Stimulated activated naive B cell treated with anti-CD40 and anti-IgM and Interleukin-4, amounts not matched to agents 10 μg/mL and 1 μg/mL and 100 μg/mL, for 72 hours (primary cell): Measurements from ENCODE around the gene CUEDC2.

Experiments
- ATAC-seq, 2 donors: fragments of 150-1000 bp; cut with Tn5 transposase; replicated peaks; 2 replicates each; pipeline ENCODE4 v1.10.0; 2021; ENCODE audit warnings: moderate library complexity in 1 of 2
- DNase-seq: peaks from one replicate; pipeline ENCODE4 v3.0.0; 2021
- H3K27ac Mint-ChIP-seq: one replicate; pipeline ENCODE4 v1.8.0; 2022; ENCODE audit warnings: mild to moderate bottlenecking, mixed read lengths
- H3K27me3 Mint-ChIP-seq, 2 donors: one replicate each; pipeline ENCODE4 v1.8.0; 2022; ENCODE audit warnings: mixed read lengths in 2 of 2
- H3K36me3 Mint-ChIP-seq, 2 donors: one replicate each; pipeline ENCODE4 v1.8.0; 2022; ENCODE audit warnings: mixed read lengths in 2 of 2, mild to moderate bottlenecking in 1 of 2
- H3K4me1 Mint-ChIP-seq, 2 donors: one replicate each; pipeline ENCODE4 v1.8.0; 2022; ENCODE audit warnings: mixed read lengths in 2 of 2, mild to moderate bottlenecking in 1 of 2
- H3K4me3 Mint-ChIP-seq, 2 donors: one replicate each; pipeline ENCODE4 v1.8.0; 2022; ENCODE audit warnings: mild to moderate bottlenecking in 2 of 2, mixed read lengths in 2 of 2, moderate library complexity in 1 of 2
- H3K9me3 Mint-ChIP-seq, 2 donors: one replicate each; pipeline ENCODE4 v1.8.0; 2022; ENCODE audit warnings: mixed read lengths in 2 of 2, mild to moderate bottlenecking in 1 of 2

Gene CUEDC2

GRCh38 chr10:102396317-102396650 is 36.1 kb downstream of the CUEDC2 start:
- Mint-ChIP-seq H3K4me1 (peaks cover 43 to 60% of the 10 kb centered on the region in 2 donors), H3K27me3 (no peaks in the 10 kb centered on the region), H3K36me3 (peaks cover 44 to 58% of the 10 kb centered on the region in 2 donors), H3K9me3 (no peaks in the 10 kb centered on the region), H3K27ac (peak overlapping the region; percentile 100), H3K4me3 (peak overlapping the region; percentile 92 to 97)
- peak; percentile 10 for DNase-seq
- ATAC-seq = no peak

- Mint-ChIP-seq H3K27me3 (no peaks in the 10 kb centered on the region), H3K9me3 (no peaks in the 10 kb centered on the region), H3K36me3 (peaks cover 44 to 55% of the 10 kb centered on the region in 2 donors), H3K4me1 (peaks cover 46 to 55% of the 10 kb centered on the region in 2 donors), H3K27ac (peak within 1 kb of the TSS; percentile 100), H3K4me3 (peak within 1 kb of the TSS; percentile 92 to 97)
- peak; percentile 88 for DNase-seq
- peak; percentile 32 to 40 for ATAC-seq
Measured at GRCh38 chr10:102395400-102396316, 36.7 kb downstream of the CUEDC2 start, which contains the start of gene NFKB2. Gene NFKB2, plus strand, starts transcription at chr10:102395705. Its CDS starts 255 bp downstream, at chr10:102395960.

- peak overlapping the region; percentile 92 to 97 for H3K4me3 Mint-ChIP-seq
- H3K9me3 Mint-ChIP-seq = no peaks in the 10 kb centered on the region
- DNase-seq = peak; percentile 82
- peaks cover 40 to 50% of the 10 kb centered on the region in 2 donors for H3K4me1 Mint-ChIP-seq
- peak overlapping the region; percentile 100 for H3K27ac Mint-ChIP-seq
- H3K36me3 Mint-ChIP-seq = peaks cover 37 to 49% of the 10 kb centered on the region in 2 donors
- ATAC-seq = peak; percentile 31 to 33
- no peaks in the 10 kb centered on the region for H3K27me3 Mint-ChIP-seq
Measured at GRCh38 chr10:102394801-102395399, 37.5 kb downstream of the CUEDC2 start.

- Mint-ChIP-seq H3K4me3 (peak overlapping the region; percentile 92 to 97), H3K36me3 (peaks cover 31 to 42% of the 10 kb centered on the region in 2 donors), H3K27me3 (no peaks in the 10 kb centered on the region), H3K9me3 (no peaks in the 10 kb centered on the region), H3K4me1 (peaks cover 36 to 44% of the 10 kb centered on the region in 2 donors), H3K27ac (peak overlapping the region; percentile 100)
- peak; percentile 85 for ATAC-seq
- DNase-seq = peak; percentile 99
Measured at GRCh38 chr10:102394079-102394800, 38.1 kb downstream of the CUEDC2 start.

DNA sequence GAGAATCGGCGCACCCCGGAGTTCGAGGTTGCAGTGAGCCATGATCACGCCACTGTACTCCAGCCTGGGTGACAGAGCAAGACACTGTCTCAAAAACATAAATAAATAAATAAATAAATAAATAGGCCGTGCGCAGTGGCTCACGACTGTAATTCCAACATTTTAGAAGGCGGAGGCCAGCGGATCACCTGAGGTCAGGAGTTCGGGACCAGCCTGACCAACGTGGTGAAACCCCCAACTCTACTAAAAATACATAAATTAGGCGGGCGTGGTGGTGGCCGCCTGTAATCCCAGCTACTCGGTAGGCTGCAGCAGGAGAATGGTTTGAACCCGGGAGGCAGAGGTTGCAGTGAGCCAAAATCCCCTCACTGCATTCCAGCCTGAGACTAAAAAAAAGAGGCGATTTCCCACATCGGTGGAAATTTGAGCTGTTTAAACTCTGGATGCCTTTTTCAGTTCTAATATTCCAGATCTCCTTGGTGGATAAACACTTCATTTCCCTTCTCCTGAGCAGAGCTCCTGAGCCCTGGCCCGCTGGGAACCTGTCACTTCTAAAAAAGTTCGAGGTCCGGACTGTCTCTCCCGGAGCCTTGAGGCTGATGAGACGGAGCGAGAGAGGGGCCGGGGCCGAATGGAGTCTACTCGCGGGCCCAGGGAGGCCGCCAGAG is 38.8 kb downstream of the CUEDC2 start:
- ATAC-seq = no peak
- no peaks in the 10 kb centered on the region for H3K27me3 Mint-ChIP-seq
- H3K36me3 Mint-ChIP-seq = peaks cover 27 to 39% of the 10 kb centered on the region in 2 donors
- H3K4me3 Mint-ChIP-seq = peak overlapping the region; percentile 92 to 97
- H3K9me3 Mint-ChIP-seq = no peaks in the 10 kb centered on the region
- peak overlapping the region; percentile 100 for H3K27ac Mint-ChIP-seq
- H3K4me1 Mint-ChIP-seq = peaks cover 33 to 38% of the 10 kb centered on the region in 2 donors
- no peak for DNase-seq

DNA sequence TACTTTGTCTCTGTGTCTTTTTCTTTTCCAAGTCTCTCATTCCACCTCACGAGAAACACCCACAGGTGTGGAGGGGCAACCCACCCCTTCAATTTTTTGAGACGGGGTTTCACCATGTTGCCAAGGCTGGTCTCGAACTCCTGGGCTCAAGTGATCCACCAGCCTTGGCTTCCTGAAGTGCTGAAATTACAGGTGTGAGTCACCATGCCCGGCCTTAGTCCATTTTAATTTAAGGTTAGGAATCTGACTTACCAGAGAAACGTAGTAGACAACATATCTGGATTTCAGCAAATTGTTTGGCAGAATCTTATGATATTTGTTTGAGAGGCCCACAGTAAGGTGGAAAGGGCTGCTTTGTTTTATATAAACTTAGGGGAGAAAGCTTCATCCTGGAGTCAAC is 40.1 kb downstream of the CUEDC2 start:
- peaks cover 25 to 26% of the 10 kb centered on the region in 2 donors for H3K4me1 Mint-ChIP-seq
- DNase-seq (no peak), ATAC-seq (no peak)
- H3K27ac Mint-ChIP-seq = peak overlapping the region; percentile 49
- H3K4me3 Mint-ChIP-seq = no peak overlapping the region
- H3K36me3 Mint-ChIP-seq = peaks cover 17 to 27% of the 10 kb centered on the region in 2 donors
- no peaks in the 10 kb centered on the region for H3K9me3 Mint-ChIP-seq
- H3K27me3 Mint-ChIP-seq = no peaks in the 10 kb centered on the region

- no peak overlapping the region for H3K27ac Mint-ChIP-seq
- ATAC-seq = no peak
- no peak overlapping the region for H3K4me3 Mint-ChIP-seq
- no peak for DNase-seq
- H3K27me3 Mint-ChIP-seq = no peaks in the 10 kb centered on the region
- peaks cover 5 to 7% of the 10 kb centered on the region in 2 donors for H3K36me3 Mint-ChIP-seq
- no peaks in the 10 kb centered on the region for H3K9me3 Mint-ChIP-seq
- peaks cover 19 to 23% of the 10 kb centered on the region in 2 donors for H3K4me1 Mint-ChIP-seq
Measured at GRCh38 chr10:102389894-102390293, 42.5 kb downstream of the CUEDC2 start.

- DNase-seq (no peak), ATAC-seq (peak; percentile 63 to 69)
- Mint-ChIP-seq H3K36me3 (peaks cover 23% of the 10 kb centered on the region in 2 donors), H3K27me3 (no peaks in the 10 kb centered on the region), H3K4me3 (no peak overlapping the region), H3K9me3 (no peaks in the 10 kb centered on the region), H3K27ac (peak overlapping the region; percentile 57), H3K4me1 (peaks cover 14 to 20% of the 10 kb centered on the region in 2 donors)
Measured at GRCh38 chr10:102384606-102385429, 47.6 kb downstream of the CUEDC2 start.

GRCh38 chr10:102384053-102384452 is 48.3 kb downstream of the CUEDC2 start:
- H3K36me3 Mint-ChIP-seq = peaks cover 27 to 28% of the 10 kb centered on the region in 2 donors
- peaks cover 14 to 20% of the 10 kb centered on the region in 2 donors for H3K4me1 Mint-ChIP-seq
- ATAC-seq = peak in 1 of 2 donors; percentile 27
- H3K9me3 Mint-ChIP-seq = no peaks in the 10 kb centered on the region
- H3K4me3 Mint-ChIP-seq = no peak overlapping the region
- H3K27ac Mint-ChIP-seq = peak overlapping the region; percentile 31
- no peaks in the 10 kb centered on the region for H3K27me3 Mint-ChIP-seq
- no peak for DNase-seq

GRCh38 chr10:102382871-102383270 is 49.5 kb downstream of the CUEDC2 start:
- H3K4me1 Mint-ChIP-seq = peaks cover 14 to 20% of the 10 kb centered on the region in 2 donors
- no peaks in the 10 kb centered on the region for H3K9me3 Mint-ChIP-seq
- DNase-seq (no peak), ATAC-seq (no peak)
- peaks cover 29 to 33% of the 10 kb centered on the region in 2 donors for H3K36me3 Mint-ChIP-seq
- no peak overlapping the region for H3K4me3 Mint-ChIP-seq
- no peak overlapping the region for H3K27ac Mint-ChIP-seq
- no peaks in the 10 kb centered on the region for H3K27me3 Mint-ChIP-seq

DNA sequence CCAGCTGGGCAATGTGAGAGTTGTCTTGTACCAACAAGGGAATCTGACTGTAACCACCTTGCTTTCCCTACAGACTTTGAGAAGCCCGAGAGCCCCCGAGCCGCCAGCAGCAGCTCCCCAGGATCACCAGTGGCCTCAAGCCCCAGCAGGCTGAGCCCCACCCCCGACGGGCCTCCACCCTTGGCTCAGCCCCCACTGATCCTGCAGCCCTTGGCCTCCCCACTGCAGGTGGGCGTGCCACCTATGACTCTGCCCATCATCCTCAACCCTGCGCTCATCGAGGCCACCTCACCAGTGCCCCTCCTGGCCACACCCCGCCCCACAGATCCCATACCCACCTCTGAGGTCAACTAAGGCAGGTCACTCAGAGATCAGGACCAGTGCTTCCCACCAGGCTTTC is 50.4 kb downstream of the CUEDC2 start:
- H3K27ac Mint-ChIP-seq = no peak overlapping the region
- no peak for ATAC-seq

DNA sequence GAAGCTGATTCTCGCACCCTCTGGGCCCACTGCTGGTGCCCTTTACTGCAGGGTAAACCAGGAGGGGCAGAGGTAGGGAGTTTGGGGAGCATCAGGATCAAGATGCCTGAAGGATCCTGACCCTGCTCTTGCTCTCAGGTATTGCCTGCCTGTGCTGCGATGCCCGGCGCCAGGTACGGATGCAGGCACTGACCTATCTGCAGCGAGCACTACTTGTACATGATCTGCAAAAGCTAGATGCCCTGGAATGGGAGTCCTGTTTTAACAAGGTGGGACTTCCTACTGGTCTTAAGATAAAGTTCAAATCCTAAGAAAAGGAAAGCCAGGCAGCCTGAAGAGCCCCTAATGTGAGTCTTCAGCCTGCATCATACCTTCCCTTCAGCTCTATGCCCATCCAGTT is 53.0 kb downstream of the CUEDC2 start:
- Mint-ChIP-seq H3K4me1 (peaks cover 7 to 9% of the 10 kb centered on the region in 2 donors), H3K36me3 (peaks cover 45 to 47% of the 10 kb centered on the region in 2 donors), H3K9me3 (no peaks in the 10 kb centered on the region), H3K27ac (no peak overlapping the region), H3K4me3 (no peak overlapping the region), H3K27me3 (no peaks in the 10 kb centered on the region)
- ATAC-seq (no peak), DNase-seq (no peak)

More for the DNA sequence above, 50.4 kb downstream of the CUEDC2 start:
- H3K9me3 Mint-ChIP-seq = no peaks in the 10 kb centered on the region
- no peak for DNase-seq
- H3K36me3 Mint-ChIP-seq = peaks cover 32 to 33% of the 10 kb centered on the region in 2 donors
- no peaks in the 10 kb centered on the region for H3K27me3 Mint-ChIP-seq
- no peak overlapping the region for H3K4me3 Mint-ChIP-seq
- peaks cover 14 to 20% of the 10 kb centered on the region in 2 donors for H3K4me1 Mint-ChIP-seq

DNA sequence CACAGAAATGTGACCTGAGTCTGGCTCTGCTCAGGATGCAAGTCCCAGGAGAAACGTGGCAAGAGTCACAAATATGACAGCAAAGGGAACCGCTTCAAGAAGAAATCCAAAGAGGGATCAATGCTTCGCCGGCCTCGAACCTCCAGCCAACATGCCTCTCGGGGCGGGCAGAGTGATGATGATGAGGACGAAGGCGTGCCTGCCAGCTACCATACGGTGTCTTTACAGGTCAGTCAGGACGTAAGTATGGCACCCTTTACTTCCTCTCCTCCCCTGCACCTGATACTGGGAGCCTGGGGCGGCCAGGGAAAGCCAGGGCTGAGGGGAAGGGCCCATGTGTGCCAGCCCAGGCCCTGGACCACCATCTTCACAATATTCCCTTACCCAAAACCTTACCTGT is 55.5 kb downstream of the CUEDC2 start:
- H3K9me3 Mint-ChIP-seq = no peaks in the 10 kb centered on the region
- no peaks in the 10 kb centered on the region for H3K4me1 Mint-ChIP-seq
- H3K36me3 Mint-ChIP-seq = peaks cover 55 to 62% of the 10 kb centered on the region in 2 donors
- DNase-seq (no peak), ATAC-seq (no peak)
- no peaks in the 10 kb centered on the region for H3K27me3 Mint-ChIP-seq
- H3K27ac Mint-ChIP-seq = no peak overlapping the region
- no peak overlapping the region for H3K4me3 Mint-ChIP-seq
